ENCODE measurements around the gene KCNAB1. TPM values are rescaled to one million over a fixed set of nuclear protein-coding genes. Genes with fewer than 3 reads are reported as not detected.
"Not testable (repeated sequence)": the region's sequence is repeated elsewhere in the genome, so short reads cannot be mapped to it uniquely, and the experiment has no call there.

Gene KCNAB1
- polyA plus RNA-seq, 3 donors from 2014 or later = 0.06 to 0.37 (median 0.31) TPM

- Mint-ChIP-seq H3K9me3 (peaks cover 0 to 2% (median 0%) of the 10 kb centered on the region in 6 donors), H3K4me1 (no peaks in the 10 kb centered on the region), H3K4me3 (no peak overlapping the region), H3K27ac (no peak overlapping the region), H3K36me3 (peaks cover 0 to 3% (median 0%) of the 10 kb centered on the region in 3 donors), H3K27me3 (ENCODE audit: low read depth in 3 of 3) (peaks cover 2 to 9% (median 8%) of the 10 kb centered on the region in 3 donors)
- no peak for DNase-seq
Measured at GRCh38 chr3:156201411-156202405, 81.3 kb downstream of the KCNAB1 start.

DNA sequence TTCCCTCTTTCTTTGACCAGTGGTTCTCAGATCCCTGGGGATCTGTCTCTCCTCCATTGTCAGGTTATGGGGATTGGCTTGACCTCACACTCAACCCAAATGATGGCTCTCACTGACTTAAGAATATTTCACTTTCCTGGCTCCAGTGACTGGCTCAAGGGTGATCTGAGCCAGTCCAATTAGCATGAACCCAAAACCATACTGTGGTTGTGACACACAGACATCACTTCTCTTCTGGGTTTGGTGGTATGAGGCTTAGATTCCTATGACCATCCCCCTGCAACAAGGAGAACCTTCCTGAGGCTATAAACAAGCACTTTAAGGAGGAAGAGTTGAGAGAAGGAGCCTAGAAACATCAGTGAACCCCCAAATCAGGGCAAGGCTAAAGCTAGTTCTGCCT is 85.8 kb downstream of the KCNAB1 start:
- H3K36me3 Mint-ChIP-seq = peaks cover 0 to 3% (median 0%) of the 10 kb centered on the region in 3 donors
- DNase-seq = no peak
- H3K27me3 Mint-ChIP-seq (ENCODE audit: low read depth in 3 of 3) = peaks cover 3 to 4% (median 4%) of the 10 kb centered on the region in 3 donors
- H3K9me3 Mint-ChIP-seq = peaks cover 0 to 2% (median 0%) of the 10 kb centered on the region in 6 donors
- H3K27ac Mint-ChIP-seq = no peak overlapping the region
- no peaks in the 10 kb centered on the region for H3K4me1 Mint-ChIP-seq
- no peak overlapping the region for H3K4me3 Mint-ChIP-seq

DNA sequence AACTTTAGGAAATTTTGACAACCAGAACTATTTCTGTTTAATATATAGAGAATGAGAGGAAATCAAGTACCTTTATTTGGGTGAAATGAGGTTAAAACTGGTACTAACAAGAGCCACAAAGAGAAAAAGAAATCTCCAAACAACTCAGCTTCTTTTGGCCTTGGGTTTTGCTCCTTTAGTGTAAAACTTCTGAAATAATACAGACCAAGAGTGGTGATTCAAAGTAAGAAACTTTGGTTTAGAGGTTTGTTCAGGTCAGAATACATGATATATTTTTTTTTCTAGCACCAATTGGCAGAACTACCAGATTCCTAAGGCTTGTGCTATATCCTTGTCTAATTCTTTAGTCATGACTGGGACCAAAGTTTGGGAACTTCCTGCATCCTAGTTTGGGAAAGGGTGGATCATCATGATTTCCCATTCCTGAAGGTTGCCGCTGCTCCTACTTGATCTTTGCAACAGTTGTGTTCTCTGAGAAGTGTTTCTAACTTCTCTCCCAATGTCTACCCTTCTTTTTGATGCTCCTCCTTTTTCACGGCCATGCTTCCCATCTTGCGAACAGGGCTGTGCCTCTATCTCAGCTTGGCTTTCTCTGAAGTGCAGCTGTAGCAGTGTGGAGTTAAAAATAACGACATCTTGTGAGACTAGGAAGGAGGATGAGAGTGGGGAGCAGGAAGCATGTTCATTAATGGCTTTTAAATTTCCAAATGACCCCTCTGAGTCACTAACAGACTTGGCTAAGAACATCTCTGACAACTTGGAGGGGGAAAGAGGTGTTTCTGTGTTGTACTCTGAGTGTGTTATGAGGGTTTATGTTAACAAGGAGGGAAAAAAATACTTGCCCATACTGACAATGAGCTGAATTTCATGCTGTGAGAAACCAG is 87.7 kb downstream of the KCNAB1 start:
- Mint-ChIP-seq H3K36me3 (no peaks in the 10 kb centered on the region), H3K9me3 (no peaks in the 10 kb centered on the region), H3K27ac (no peak overlapping the region), H3K4me1 (no peaks in the 10 kb centered on the region), H3K27me3 (ENCODE audit: low read depth in 3 of 3) (peaks cover 2 to 9% (median 4%) of the 10 kb centered on the region in 3 donors), H3K4me3 (no peak overlapping the region)
- no peak for DNase-seq

GRCh38 chr3:156209631-156210335 is 89.4 kb downstream of the KCNAB1 start:
- no peak for DNase-seq
- Mint-ChIP-seq H3K9me3 (no peaks in the 10 kb centered on the region), H3K36me3 (no peaks in the 10 kb centered on the region), H3K27me3 (ENCODE audit: low read depth in 3 of 3) (peaks cover 2 to 9% (median 4%) of the 10 kb centered on the region in 3 donors), H3K27ac (no peak overlapping the region), H3K4me1 (no peaks in the 10 kb centered on the region), H3K4me3 (no peak overlapping the region)

- no peak for DNase-seq
- Mint-ChIP-seq H3K4me1 (no peaks in the 10 kb centered on the region), H3K27me3 (ENCODE audit: low read depth in 3 of 3) (peaks cover 0 to 9% (median 2%) of the 10 kb centered on the region in 3 donors), H3K4me3 (no peak overlapping the region), H3K27ac (no peak overlapping the region), H3K9me3 (no peaks in the 10 kb centered on the region), H3K36me3 (no peaks in the 10 kb centered on the region)
Measured at GRCh38 chr3:156211583-156211982, 91.2 kb downstream of the KCNAB1 start.

DNA sequence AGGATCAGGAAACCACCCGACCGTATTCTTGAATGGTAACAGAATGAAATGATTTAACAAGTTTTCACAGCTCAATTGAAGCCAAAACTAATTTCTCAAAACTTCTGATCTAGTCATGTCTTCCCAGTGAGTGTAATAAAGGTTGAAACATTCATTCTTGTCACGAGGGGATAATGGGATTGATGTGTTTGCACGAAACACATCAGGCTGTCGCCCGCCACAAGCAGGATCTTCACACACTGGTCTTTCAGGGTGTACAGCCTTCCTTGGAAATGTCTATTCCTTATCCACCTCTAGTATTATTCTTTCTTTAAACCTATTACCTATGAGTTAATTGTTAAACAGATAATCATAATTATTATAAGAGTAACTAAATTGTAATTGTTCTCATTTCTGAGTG is 94.3 kb downstream of the KCNAB1 start:
- Mint-ChIP-seq H3K27me3 (ENCODE audit: low read depth in 3 of 3) (peaks cover 2 to 14% (median 10%) of the 10 kb centered on the region in 3 donors), H3K27ac (no peak overlapping the region), H3K4me1 (no peaks in the 10 kb centered on the region), H3K9me3 (peaks cover 0 to 5% (median 0%) of the 10 kb centered on the region in 6 donors), H3K36me3 (no peaks in the 10 kb centered on the region), H3K4me3 (no peak overlapping the region)
- DNase-seq = no peak

- no peak for DNase-seq
- H3K27me3 Mint-ChIP-seq (ENCODE audit: low read depth in 3 of 3) = peaks cover 2 to 14% (median 10%) of the 10 kb centered on the region in 3 donors
- H3K4me3 Mint-ChIP-seq = no peak overlapping the region
- no peaks in the 10 kb centered on the region for H3K4me1 Mint-ChIP-seq
- H3K9me3 Mint-ChIP-seq = peaks cover 0 to 6% (median under 1%) of the 10 kb centered on the region in 6 donors
- H3K27ac Mint-ChIP-seq = no peak overlapping the region
- H3K36me3 Mint-ChIP-seq = no peaks in the 10 kb centered on the region
Measured at GRCh38 chr3:156215751-156216150, 95.4 kb downstream of the KCNAB1 start.

GRCh38 chr3:156216216-156216615 is 95.8 kb downstream of the KCNAB1 start:
- Mint-ChIP-seq H3K27me3 (ENCODE audit: low read depth in 3 of 3) (peaks cover 0 to 12% (median 10%) of the 10 kb centered on the region in 3 donors), H3K27ac (no peak overlapping the region), H3K9me3 (peaks cover 0 to 6% (median under 1%) of the 10 kb centered on the region in 6 donors), H3K4me3 (no peak overlapping the region), H3K4me1 (no peaks in the 10 kb centered on the region), H3K36me3 (no peaks in the 10 kb centered on the region)
- DNase-seq = no peak

GRCh38 chr3:156216852-156217251 is 96.5 kb downstream of the KCNAB1 start:
- DNase-seq = no peak
- Mint-ChIP-seq H3K4me1 (no peaks in the 10 kb centered on the region), H3K36me3 (no peaks in the 10 kb centered on the region), H3K27ac (no peak overlapping the region), H3K9me3 (peaks cover 0 to 6% (median under 1%) of the 10 kb centered on the region in 6 donors), H3K27me3 (ENCODE audit: low read depth in 3 of 3) (peaks cover 0 to 12% (median 7%) of the 10 kb centered on the region in 3 donors), H3K4me3 (no peak overlapping the region)

GRCh38 chr3:156217674-156218352 is 97.4 kb downstream of the KCNAB1 start:
- Mint-ChIP-seq H3K36me3 (no peaks in the 10 kb centered on the region), H3K4me1 (no peaks in the 10 kb centered on the region), H3K9me3 (peaks cover 0 to 6% (median under 1%) of the 10 kb centered on the region in 6 donors), H3K27me3 (ENCODE audit: low read depth in 3 of 3) (peaks cover 0 to 12% (median 6%) of the 10 kb centered on the region in 3 donors), H3K4me3 (no peak overlapping the region), H3K27ac (no peak overlapping the region)
- no peak for DNase-seq

- Mint-ChIP-seq H3K27ac (no peak overlapping the region), H3K27me3 (ENCODE audit: low read depth in 3 of 3) (peaks cover 0 to 12% (median 6%) of the 10 kb centered on the region in 3 donors), H3K9me3 (peaks cover 0 to 6% (median under 1%) of the 10 kb centered on the region in 6 donors), H3K4me3 (no peak overlapping the region), H3K4me1 (no peaks in the 10 kb centered on the region), H3K36me3 (no peaks in the 10 kb centered on the region)
- no peak for DNase-seq
Measured at GRCh38 chr3:156218353-156218744, 98.0 kb downstream of the KCNAB1 start.

DNA sequence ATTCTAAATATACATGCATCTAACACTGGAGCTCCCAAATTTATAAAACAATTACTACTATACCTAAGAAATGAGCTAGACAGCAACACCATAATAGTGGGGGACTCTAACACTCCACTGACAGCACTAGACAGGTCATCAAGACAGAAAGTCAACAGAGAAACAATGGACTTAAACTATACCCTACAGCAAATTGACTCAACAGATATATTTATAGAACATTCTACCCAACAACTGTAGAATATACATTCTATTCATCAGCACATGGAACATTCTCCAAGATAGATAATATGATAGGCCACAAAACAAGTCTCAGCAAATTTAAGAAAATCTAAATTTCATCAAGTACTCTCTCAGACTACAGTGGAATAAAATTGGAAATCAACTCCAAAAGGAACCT is 102.0 kb downstream of the KCNAB1 start:
- H3K36me3 Mint-ChIP-seq, H3K4me3 Mint-ChIP-seq, DNase-seq, H3K4me1 Mint-ChIP-seq, H3K27ac Mint-ChIP-seq: not testable (repeated sequence)
- peaks cover 0 to 10% (median under 1%) of the 10 kb centered on the region in 6 donors for H3K9me3 Mint-ChIP-seq
- H3K27me3 Mint-ChIP-seq (ENCODE audit: low read depth in 3 of 3) = peaks cover 0 to 12% (median 3%) of the 10 kb centered on the region in 3 donors

DNA sequence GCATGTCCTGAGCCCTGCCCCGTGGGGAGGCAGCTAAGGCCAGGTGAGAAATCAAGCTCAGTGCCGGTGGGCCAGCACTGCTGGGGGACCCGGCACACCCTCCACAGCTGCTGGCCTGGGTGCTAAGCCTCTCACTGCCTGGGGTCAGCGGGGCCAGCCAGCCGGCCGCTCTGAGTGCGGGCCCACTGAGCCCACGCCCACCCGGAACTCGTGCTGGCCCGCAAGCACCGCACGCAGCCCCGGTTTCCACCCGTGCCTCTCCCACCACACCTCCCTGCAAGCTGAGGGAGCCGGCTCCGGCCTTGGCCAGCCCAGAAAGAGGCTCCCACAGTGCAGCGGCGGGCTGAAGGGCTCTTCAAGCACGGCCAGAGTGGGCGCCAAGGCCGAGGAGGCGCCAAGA is 103.7 kb downstream of the KCNAB1 start:
- H3K9me3 Mint-ChIP-seq = peaks cover 0 to 10% (median under 1%) of the 10 kb centered on the region in 6 donors
- H3K4me3 Mint-ChIP-seq; DNase-seq; H3K4me1 Mint-ChIP-seq; H3K36me3 Mint-ChIP-seq; H3K27ac Mint-ChIP-seq; H3K27me3 Mint-ChIP-seq (ENCODE audit: low read depth in 3 of 3): not testable (repeated sequence)

Measured in immature natural killer cell (primary cell).